Prostate gland (tissue), 2 donors: ENCODE results near the gene TMEM135. TPM values are rescaled to one million over a fixed set of nuclear protein-coding genes. Genes with fewer than 3 reads are reported as not detected.

Experiments
- DNase-seq: peaks from one replicate; pipeline ENCODE4 v3.0.0-alpha.2; 2019; ENCODE audit warnings: low spot score
- H3K27ac ChIP-seq, 2 donors: fragments of 200-600 bp; sonication (generic); 2 replicates each; pipeline ENCODE4 v1.5.1; 2017 to 2019
- H3K27me3 ChIP-seq: fragments of 200-600 bp; sonication (generic); replicated peaks from 2 replicates; pipeline ENCODE4 v1.5.1; 2019; ENCODE audit not compliant: insufficient read depth
- H3K36me3 ChIP-seq, 2 donors: fragments of 200-600 bp; sonication (generic); 1 replicate in 1 of 2; 2 replicates in 1 of 2; pipeline versions ENCODE4 v1.5.1 to v1.8.1; 2017 to 2019
- H3K4me1 ChIP-seq: fragments of 200-600 bp; sonication (generic); replicated peaks from 2 replicates; pipeline ENCODE4 v1.5.1; 2019
- H3K4me3 ChIP-seq, 2 donors: fragments of 200-600 bp; sonication (generic); 2 replicates each; pipeline ENCODE4 v1.5.1; 2017 to 2019
- H3K9me3 ChIP-seq: fragments of 200-600 bp; sonication (generic); 2 replicates; pipeline ENCODE4 v1.5.1; 2017
- POLR2A ChIP-seq: fragments of 450-650 bp; IDR thresholded peaks from one replicate; pipeline ENCODE4 v1.6.1; 2016; ENCODE audit warnings: antibody characterized with exemption, mild to moderate bottlenecking
- POLR2AphosphoS5 ChIP-seq: sonication (generic); formaldehyde crosslinking; IDR thresholded peaks from one replicate; pipeline ENCODE4 v1.6.1; 2017; ENCODE audit warnings: antibody characterized with exemption
- WGBS: methylation state at CpG from one replicate; pipeline ENCODE4 v1.1.5; 2018; 5-methylcytosine and 5-hydroxymethylcytosine counted together
- intact Hi-C: fragments of 100-400 bp; cut with DNase I; formaldehyde crosslinking; loops from one replicate; pipeline ENCODE4 v1.14.2; 2022
- total RNA-seq, 2 donors: library from RNA; depleted of rRNA; stranded (reverse); fragments of >200 nt; gene quantifications; one replicate each; pipeline ENCODE4 v1.1.0, GENCODE V29; 2016
- TF ChIP-seq, protein P1 (sequence below), 4 experiments: fragments of 200-600 bp in 2 of 4; fragments of 450-650 bp in 2 of 4; sonication (generic) in 2 of 4; IDR thresholded peaks; 1 replicate in 3 of 4; 2 replicates in 1 of 4; pipeline ENCODE4 v1.5.1; 2016 to 2019; ENCODE audit warnings: antibody characterized with exemption in 4 of 4, mild to moderate bottlenecking in 2 of 4, moderate library complexity in 2 of 4

The TMEM135 gene
- total RNA-seq, 2 donors from 2014 or later, result 22.3 to 42.1 TPM

DNA sequence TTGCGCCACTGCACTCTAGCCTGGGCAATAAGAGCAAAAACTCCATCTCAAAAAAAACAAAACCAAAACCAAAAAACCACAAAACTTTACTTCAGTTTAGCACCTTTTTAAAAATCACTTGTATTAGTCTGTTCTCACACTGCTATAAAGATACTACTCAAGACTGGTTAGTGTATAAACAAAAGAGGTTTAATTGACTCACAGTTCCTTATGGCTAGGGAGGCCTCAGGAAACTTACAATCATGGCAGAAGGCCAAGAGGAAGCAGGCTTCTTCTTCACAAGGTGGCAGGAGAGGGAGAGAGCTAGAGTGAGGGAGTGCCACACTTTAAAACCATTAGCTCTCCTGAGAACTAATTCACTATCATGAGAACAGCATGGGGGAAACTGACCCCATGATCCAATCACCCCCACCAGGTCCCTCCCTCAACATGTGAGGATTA, 261.3 kb downstream of the TMEM135 start:
- 97% methylated on average over 1 of the region's 1 CpG for whole genome bisulfite sequencing
- Histone ChIP-seq H3K27ac (no peak overlapping the region), H3K4me1 (no peaks in the 10 kb centered on the region), H3K4me3 (no peak overlapping the region), H3K27me3 (no peaks in the 10 kb centered on the region), H3K36me3 (no peaks in the 10 kb centered on the region), H3K9me3 (no peaks in the 10 kb centered on the region)
- no peak for DNase-seq
- TF ChIP-seq POLR2A (no peak), POLR2AphosphoS5 (no peak)
- TF ChIP-seq, protein P1, sequence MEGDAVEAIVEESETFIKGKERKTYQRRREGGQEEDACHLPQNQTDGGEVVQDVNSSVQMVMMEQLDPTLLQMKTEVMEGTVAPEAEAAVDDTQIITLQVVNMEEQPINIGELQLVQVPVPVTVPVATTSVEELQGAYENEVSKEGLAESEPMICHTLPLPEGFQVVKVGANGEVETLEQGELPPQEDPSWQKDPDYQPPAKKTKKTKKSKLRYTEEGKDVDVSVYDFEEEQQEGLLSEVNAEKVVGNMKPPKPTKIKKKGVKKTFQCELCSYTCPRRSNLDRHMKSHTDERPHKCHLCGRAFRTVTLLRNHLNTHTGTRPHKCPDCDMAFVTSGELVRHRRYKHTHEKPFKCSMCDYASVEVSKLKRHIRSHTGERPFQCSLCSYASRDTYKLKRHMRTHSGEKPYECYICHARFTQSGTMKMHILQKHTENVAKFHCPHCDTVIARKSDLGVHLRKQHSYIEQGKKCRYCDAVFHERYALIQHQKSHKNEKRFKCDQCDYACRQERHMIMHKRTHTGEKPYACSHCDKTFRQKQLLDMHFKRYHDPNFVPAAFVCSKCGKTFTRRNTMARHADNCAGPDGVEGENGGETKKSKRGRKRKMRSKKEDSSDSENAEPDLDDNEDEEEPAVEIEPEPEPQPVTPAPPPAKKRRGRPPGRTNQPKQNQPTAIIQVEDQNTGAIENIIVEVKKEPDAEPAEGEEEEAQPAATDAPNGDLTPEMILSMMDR (IDR thresholded peaks at IDR 0.05), result no peak
- intact Hi-C loops, result no loop called here

DNA sequence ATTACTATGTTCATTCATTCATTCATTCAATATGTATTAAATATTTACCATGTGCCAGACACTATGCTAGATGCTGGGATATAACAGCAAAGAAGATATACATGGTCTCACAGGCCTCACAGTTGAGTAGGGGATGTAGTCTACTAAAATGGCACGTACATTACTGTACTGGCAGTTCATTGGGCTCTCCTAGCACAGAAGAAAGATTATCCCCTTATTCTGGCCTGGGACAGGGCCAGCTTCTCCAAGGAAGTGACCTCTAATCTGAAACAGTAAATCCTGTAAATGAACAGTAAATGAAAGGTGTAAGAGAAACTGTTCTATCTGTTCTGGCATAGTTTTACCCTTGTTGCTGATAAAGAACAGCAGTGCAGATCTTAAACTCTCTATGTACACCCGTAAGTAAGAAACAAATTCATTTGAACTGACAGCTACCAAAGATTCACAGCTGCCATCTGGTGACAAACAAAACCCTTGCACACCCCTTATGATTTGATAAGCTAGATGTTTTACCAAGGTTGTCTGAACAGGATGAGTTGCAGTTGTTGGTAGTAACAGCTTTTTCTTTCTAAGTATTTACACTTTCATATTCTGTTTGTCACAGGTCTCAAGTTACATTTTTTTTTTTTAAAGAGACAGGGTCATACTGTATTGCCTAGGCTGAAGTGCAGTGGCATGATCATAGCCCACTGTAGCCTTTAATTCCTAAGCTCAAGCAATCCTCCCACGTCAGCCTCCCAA, 263.1 kb downstream of the TMEM135 start:
- intact Hi-C loops, result no loop called here
- Histone ChIP-seq H3K9me3 (no peaks in the 10 kb centered on the region), H3K27ac (no peak overlapping the region), H3K27me3 (no peaks in the 10 kb centered on the region), H3K4me3 (no peak overlapping the region), H3K4me1 (no peaks in the 10 kb centered on the region), H3K36me3 (no peaks in the 10 kb centered on the region)
- WGBS, result 56% methylated on average over 3 of the region's 3 CpGs
- no peak for DNase-seq
- TF ChIP-seq, protein P1 (IDR thresholded peaks at IDR 0.05), result no peak
- TF ChIP-seq POLR2AphosphoS5, result no peak
- no peak for TF ChIP-seq POLR2A

DNA sequence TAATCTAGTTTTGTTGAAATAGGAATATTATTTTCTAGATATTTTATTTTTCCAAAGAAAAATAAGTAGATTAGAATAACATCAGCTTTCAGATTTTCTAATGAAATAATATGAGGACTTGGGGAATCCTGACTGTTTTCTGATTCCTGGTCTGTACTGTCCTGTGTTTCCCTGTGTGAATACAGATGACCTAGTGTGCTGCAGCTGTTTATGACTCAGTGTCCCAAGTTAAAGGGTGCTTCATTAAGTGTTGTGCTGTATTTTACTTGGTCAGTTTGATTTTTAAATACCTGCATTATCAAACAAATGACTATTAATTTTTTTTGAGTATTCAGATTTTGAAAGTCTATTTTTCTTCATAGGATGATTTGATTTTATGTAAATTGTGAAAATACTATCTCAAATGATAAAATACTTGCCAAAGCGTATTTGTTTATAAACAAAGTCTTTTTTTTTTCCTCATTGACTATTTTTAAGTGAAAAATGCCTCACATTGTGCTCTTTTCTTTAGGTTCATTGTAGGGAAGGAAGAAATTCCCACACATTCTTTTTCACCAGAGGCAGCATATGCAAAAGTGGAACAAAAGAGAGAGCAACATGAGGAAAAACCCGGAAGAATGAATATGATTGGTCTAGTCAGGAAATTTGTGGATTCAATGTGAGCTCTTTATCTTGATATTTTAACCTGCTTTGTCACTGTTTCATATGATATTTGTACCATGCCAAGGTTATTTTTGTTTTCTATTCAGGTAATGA, 264.2 kb downstream of the TMEM135 start:
- intact Hi-C loops, result no loop called here
- Histone ChIP-seq H3K9me3 (no peaks in the 10 kb centered on the region), H3K4me3 (no peak overlapping the region), H3K27me3 (no peaks in the 10 kb centered on the region), H3K4me1 (no peaks in the 10 kb centered on the region), H3K27ac (no peak overlapping the region), H3K36me3 (no peaks in the 10 kb centered on the region)
- WGBS, result 26% methylated on average over 2 of the region's 2 CpGs
- TF ChIP-seq, protein P1 (IDR thresholded peaks at IDR 0.05), result no peak
- no peak for TF ChIP-seq POLR2A
- TF ChIP-seq POLR2AphosphoS5, result no peak
- DNase-seq, result no peak

DNA sequence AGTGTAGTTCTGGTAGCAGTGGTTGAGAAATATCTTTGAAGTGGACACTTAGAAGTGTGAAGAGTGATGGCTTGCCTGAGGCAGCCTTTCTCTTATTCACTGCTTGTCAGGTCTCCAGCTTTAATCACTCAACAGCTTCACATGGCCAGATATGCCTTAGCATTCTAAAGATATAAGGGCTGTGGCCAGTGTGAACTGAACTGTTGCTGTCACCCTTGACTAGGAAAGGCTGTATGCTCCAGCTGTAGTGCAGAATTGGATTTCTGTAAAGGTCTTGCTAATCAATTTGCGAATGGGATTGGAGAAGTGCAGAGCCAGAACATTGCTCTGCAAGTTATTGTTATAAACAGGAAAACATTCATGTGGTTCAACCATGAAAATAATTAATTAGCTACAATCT, 266.7 kb downstream of the TMEM135 start:
- H3K27ac ChIP-seq, result no peak overlapping the region
- H3K27me3 ChIP-seq, result no peaks in the 10 kb centered on the region
- WGBS, result 89% methylated on average over 1 of the region's 1 CpG
- H3K4me1 ChIP-seq, result no peaks in the 10 kb centered on the region
- H3K36me3 ChIP-seq, result no peaks in the 10 kb centered on the region
- intact Hi-C loops, result no loop called here
- no peak for TF ChIP-seq POLR2AphosphoS5
- TF ChIP-seq, protein P1 (IDR thresholded peaks at IDR 0.05), result no peak
- TF ChIP-seq POLR2A, result no peak
- no peaks in the 10 kb centered on the region for H3K9me3 ChIP-seq
- no peak for DNase-seq
- no peak overlapping the region for H3K4me3 ChIP-seq
